D721Med (cell line): ENCODE results near the gene VAT1L.
A peak's percentile ranks its signal among the peaks of the same experiment; 100 is the strongest.

Source experiments
- DNase-seq: peaks from one replicate; pipeline ENCODE4 v3.0.0; 2011; ENCODE audit warnings: low spot score; ENCODE audit not compliant: insufficient read length
- FAIRE-seq: peaks from 2 replicates; lab custom pipeline; 2011; peaks lifted over from hg19 to GRCh38; lab: Jason Lieb, UNC
- CTCF ChIP-seq: IDR thresholded peaks from 2 replicates; pipeline ENCODE4 v1.5.1; 2012; ENCODE audit warnings: mild to moderate bottlenecking, control low read depth; ENCODE audit not compliant: insufficient read depth; ENCODE audit errors: missing control alignments

VAT1L gene

GRCh38 chr16:77853161-77853560 is 64.8 kb downstream of the VAT1L start:
- DNase-seq (no peak), FAIRE-seq (no peak)
- TF ChIP-seq CTCF, result no peak

GRCh38 chr16:77856438-77857160 is 68.2 kb downstream of the VAT1L start:
- peak; percentile 13 for DNase-seq
- TF ChIP-seq CTCF, result no peak
- FAIRE-seq, result no peak

DNA sequence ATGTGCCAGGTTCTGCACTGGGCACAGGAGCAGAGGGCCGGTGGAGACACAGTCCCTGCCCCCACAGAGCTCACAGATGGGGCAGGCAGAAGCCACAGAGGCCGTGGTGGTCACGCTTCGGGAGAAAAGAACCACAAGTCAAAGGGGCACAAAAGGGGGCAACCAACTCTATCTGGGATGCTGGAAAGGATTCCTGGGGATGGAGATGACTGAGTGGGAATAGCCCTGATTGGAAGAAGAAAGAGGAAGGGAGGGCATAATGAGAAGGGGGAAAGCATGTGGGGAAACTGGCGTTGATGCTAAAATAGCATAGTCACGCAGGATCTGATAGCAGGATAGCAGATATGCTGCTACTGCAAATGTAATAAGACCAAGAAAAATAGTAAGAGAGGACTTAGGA is 69.7 kb downstream of the VAT1L start:
- FAIRE-seq (no peak), DNase-seq (no peak)
- no peak for TF ChIP-seq CTCF

DNA sequence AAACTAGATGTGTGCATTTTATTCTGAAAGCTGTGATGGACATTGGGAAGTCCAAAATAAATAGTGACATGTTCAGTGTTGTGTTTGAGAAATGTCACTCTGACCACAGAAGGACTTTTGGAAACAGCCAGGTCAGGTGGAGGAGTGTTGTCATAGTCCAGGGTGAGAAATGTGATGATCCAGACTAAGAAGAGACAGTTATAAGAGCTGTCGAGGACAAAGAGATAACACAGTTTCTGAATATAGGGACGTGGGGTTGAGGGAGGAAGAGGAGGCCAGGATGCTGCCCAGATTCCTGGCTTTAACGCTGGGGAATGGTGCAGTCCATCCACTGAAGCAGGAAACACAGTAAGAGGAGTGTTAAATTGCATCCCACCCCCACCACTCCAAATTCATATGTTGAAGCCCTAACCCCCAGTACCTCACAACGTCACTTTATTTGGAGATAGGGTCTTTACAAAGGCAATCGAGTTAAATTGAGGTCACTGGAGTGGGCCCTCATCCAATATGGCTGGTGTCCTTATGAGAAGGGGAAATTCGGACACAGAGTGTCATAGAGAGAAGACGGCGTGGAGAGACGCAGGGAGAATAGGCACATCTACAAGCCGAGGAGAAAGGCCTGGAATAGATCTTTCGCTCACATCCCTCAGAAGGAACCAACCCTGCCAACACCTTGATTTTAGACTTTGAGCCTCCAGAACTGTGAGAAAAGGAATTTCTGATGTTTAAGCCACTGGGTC is 71.3 kb downstream of the VAT1L start:
- no peak for TF ChIP-seq CTCF
- no peak for DNase-seq
- no peak for FAIRE-seq

- FAIRE-seq (no peak), DNase-seq (no peak)
- TF ChIP-seq CTCF, result no peak
Observed at GRCh38 chr16:77860953-77861352, 72.6 kb downstream of the VAT1L start.

DNA sequence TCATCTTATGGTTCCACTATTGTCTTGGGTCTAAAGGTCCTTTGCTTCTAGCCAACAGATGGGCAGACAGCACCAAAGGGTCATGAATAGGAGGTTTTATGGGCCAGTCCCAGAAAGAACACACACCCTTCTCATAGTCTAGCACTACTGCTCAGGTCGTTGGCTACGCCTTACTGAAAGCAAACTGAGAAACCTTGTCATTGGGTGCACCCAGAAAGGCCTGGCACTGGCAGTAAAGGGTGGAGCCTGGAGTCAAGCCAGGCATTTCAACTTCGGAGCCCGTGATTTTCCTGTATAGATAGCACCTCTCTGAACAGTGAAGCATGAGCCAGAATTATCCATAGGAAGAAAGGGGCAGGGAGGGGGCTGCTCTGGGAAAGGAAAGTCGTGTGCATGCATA is 74.9 kb downstream of the VAT1L start:
- TF ChIP-seq CTCF, result no peak
- FAIRE-seq (no peak), DNase-seq (no peak)

GRCh38 chr16:77866752-77867151 is 78.4 kb downstream of the VAT1L start:
- DNase-seq, result no peak
- TF ChIP-seq CTCF, result no peak
- no peak for FAIRE-seq
